Ovary (tissue), 9 donors: Measurements from ENCODE around the gene CPNE4. TPM values are rescaled to one million over a fixed set of nuclear protein-coding genes. Genes with fewer than 3 reads are reported as not detected.

Experiments
- DNase-seq, 5 donors: peaks; one replicate each; pipeline ENCODE4 v3.0.0-alpha.2; 2019 to 2020
- H3K27ac ChIP-seq, 2 donors: fragments of 200-600 bp; one replicate each; pipeline versions ENCODE4 v1.5.1 to v1.8.0; 2019 to 2022
- H3K27me3 ChIP-seq: fragments of 200-600 bp; one replicate; pipeline ENCODE4 v1.8.0; 2022
- H3K36me3 ChIP-seq: fragments of 200-600 bp; sonication (generic); one replicate; pipeline ENCODE4 v1.5.1; 2019
- H3K4me1 ChIP-seq: one replicate; pipeline ENCODE4 v1.8.1; 2013; ENCODE audit warnings: mild to moderate bottlenecking, moderate library complexity; ENCODE audit not compliant: insufficient read depth
- H3K4me3 ChIP-seq: fragments of 200-600 bp; sonication (generic); one replicate; pipeline ENCODE4 v1.5.1; 2017
- H3K9me3 ChIP-seq, 2 donors: fragments of 200-600 bp in 1 of 2; sonication (generic) in 1 of 2; one replicate each; pipeline versions ENCODE4 v1.5.1 to v1.8.1; 2013 to 2019; ENCODE audit warnings: mild to moderate bottlenecking in 1 of 2, moderate library complexity in 1 of 2
- CTCF ChIP-seq, 3 donors: fragments of 450-650 bp in 2 of 3; fragments of 200-600 bp in 1 of 3; IDR thresholded peaks; one replicate each; pipeline versions ENCODE4 v1.5.1 to v1.8.0; 2016 to 2022; ENCODE audit warnings: antibody characterized with exemption in 3 of 3, mild to moderate bottlenecking in 1 of 3
- EP300 ChIP-seq: sonication (generic); formaldehyde crosslinking; IDR thresholded peaks from one replicate; pipeline ENCODE4 v1.6.1; 2017; ENCODE audit warnings: antibody characterized with exemption
- POLR2A ChIP-seq: fragments of 450-650 bp; IDR thresholded peaks from one replicate; pipeline ENCODE4 v1.6.1; 2017; ENCODE audit warnings: antibody characterized with exemption, mild to moderate bottlenecking, moderate library complexity
- WGBS, 3 donors: extraction: QIAGEN DNeasy Blood & Tissue Kit in 1 of 3; methylation state at CpG; one replicate each; pipeline versions ENCODE4 v1.1.5 to v1.1.7; 2013 to 2017; 5-methylcytosine and 5-hydroxymethylcytosine counted together
- intact Hi-C, 4 donors: fragments of 100-400 bp; cut with DNase I; formaldehyde crosslinking; loops; one replicate each; pipeline versions ENCODE4 v1.11.0 to v1.15.1; 2022 to 2023
- polyA plus RNA-seq, 2 donors: library from polyadenylated mRNA; stranded (reverse); fragments of 200-250 nt in 1 of 2; fragments of 350-450 nt in 1 of 2; fragmentation: Illumina TruSeq in 1 of 2; extraction: RNeasy Lipid Tissue Mini Kit (QIAGEN cat#74804) in 1 of 2; gene quantifications; one replicate each; pipeline ENCODE4 v1.2.3, GENCODE V29; 2013 to 2014
- total RNA-seq, 7 donors: library from RNA; depleted of rRNA in 2 of 7; stranded (reverse); fragments of >200 nt in 2 of 7; fragmentation: NEBNext Ultra II Directional in 3 of 7; extraction: Animal tissue kit (Norgen Biotek cat#: 25700) in 3 of 7; gene quantifications; one replicate each; pipeline versions ENCODE4 v1.1.0 to v1.2.4, GENCODE V29; 2016 to 2023
- donor health status: DM: no; HTN: no; CAD: no; lungs with moderate emphysema.
- donor health status: DM: no; HTN: no; CAD: no.
- donor health status: Bipolar disorder and iron deficiency.
- donor health status: DM: yes; HTN: yes; CAD: no.
- donor health status: DM: no; HTN: no; CAD: no.
- donor health status: DM: yes; HTN: yes; CAD: no.

The CPNE4 gene
- total and polyA plus RNA-seq, 9 donors, result 0.11 to 0.27 (median 0.13) TPM; not detected in 6

GRCh38 chr3:132007617-132008016 is 27.2 kb downstream of the CPNE4 start:
- TF ChIP-seq CTCF (IDR thresholded peaks at IDR 0.05) (no peak), EP300 (no peak), POLR2A (no peak)
- no peaks in the 10 kb centered on the region for H3K9me3 ChIP-seq
- no peak overlapping the region for H3K4me3 ChIP-seq
- H3K27ac ChIP-seq, result no peak overlapping the region
- WGBS, 3 donors, result 0 to 41% (median 0%) methylated on average over 1 of the region's 1 CpG
- no peaks in the 10 kb centered on the region for H3K4me1 ChIP-seq
- intact Hi-C loops, result no loop called here
- no peaks in the 10 kb centered on the region for H3K27me3 ChIP-seq
- no peak for DNase-seq
- no peaks in the 10 kb centered on the region for H3K36me3 ChIP-seq

- Histone ChIP-seq H3K4me3 (no peak overlapping the region), H3K9me3 (no peaks in the 10 kb centered on the region), H3K36me3 (no peaks in the 10 kb centered on the region), H3K27me3 (no peaks in the 10 kb centered on the region), H3K27ac (no peak overlapping the region), H3K4me1 (no peaks in the 10 kb centered on the region)
- WGBS, 3 donors, result 19 to 27% (median 22%) methylated on average over 3 of the region's 3 CpGs
- DNase-seq, result peak in 1 of 5 donors; percentile 26
- TF ChIP-seq EP300, result no peak
- no peak for TF ChIP-seq CTCF (IDR thresholded peaks at IDR 0.05)
- TF ChIP-seq POLR2A, result no peak
- intact Hi-C loops, result no loop called here
Measured at GRCh38 chr3:132006605-132007204, 28.1 kb downstream of the CPNE4 start.

- TF ChIP-seq POLR2A, result no peak
- TF ChIP-seq EP300, result no peak
- TF ChIP-seq CTCF (IDR thresholded peaks at IDR 0.05), result no peak
- Histone ChIP-seq H3K4me3 (no peak overlapping the region), H3K27ac (no peak overlapping the region), H3K36me3 (no peaks in the 10 kb centered on the region), H3K27me3 (no peaks in the 10 kb centered on the region), H3K4me1 (no peaks in the 10 kb centered on the region), H3K9me3 (no peaks in the 10 kb centered on the region)
- 46 to 47% (median 47%) methylated on average over 2 of the region's 2 CpGs for WGBS, 3 donors
- DNase-seq, result no peak
- intact Hi-C loops, result no loop called here
Measured at GRCh38 chr3:132004571-132004970, 30.2 kb downstream of the CPNE4 start.

GRCh38 chr3:132003685-132004084 is 31.1 kb downstream of the CPNE4 start:
- no peaks in the 10 kb centered on the region for H3K4me1 ChIP-seq
- H3K27ac ChIP-seq, result no peak overlapping the region
- no peak for TF ChIP-seq CTCF (IDR thresholded peaks at IDR 0.05)
- no peak for TF ChIP-seq EP300
- no peak for TF ChIP-seq POLR2A
- DNase-seq, result no peak
- 79 to 89% (median 85%) methylated on average over 1 of the region's 1 CpG for WGBS, 3 donors
- H3K9me3 ChIP-seq, result no peaks in the 10 kb centered on the region
- H3K36me3 ChIP-seq, result no peaks in the 10 kb centered on the region
- no peaks in the 10 kb centered on the region for H3K27me3 ChIP-seq
- intact Hi-C loops, result no loop called here
- H3K4me3 ChIP-seq, result no peak overlapping the region
